NCI-H146 treated with DMSO at 0.1 percent for 48 hours (cell line): ENCODE results near the gene EPHA2.

Experiments
- DNase-seq: peaks from one replicate; lab custom pipeline; 2025; ENCODE audit not compliant: unreplicated experiment; lab: John Stamatoyannopoulos, UW

Gene EPHA2

GRCh38 chr1:16095447-16095846, 60.4 kb downstream of the EPHA2 start:
- no peak for DNase-seq

- DNase-seq, result no peak
Measured at GRCh38 chr1:16094453-16095158, 61.3 kb downstream of the EPHA2 start.

- DNase-seq, result no peak
Measured at GRCh38 chr1:16093611-16094010, 62.3 kb downstream of the EPHA2 start.

GRCh38 chr1:16092923-16093511, 62.9 kb downstream of the EPHA2 start:
- no peak for DNase-seq

- no peak for DNase-seq
Measured at GRCh38 chr1:16092097-16092922, 63.6 kb downstream of the EPHA2 start.

- no peak for DNase-seq
Measured at GRCh38 chr1:16091296-16091695, 64.6 kb downstream of the EPHA2 start.

- no peak for DNase-seq
Measured at GRCh38 chr1:16090076-16090826, 65.6 kb downstream of the EPHA2 start.

GRCh38 chr1:16088996-16089395, 66.9 kb downstream of the EPHA2 start:
- DNase-seq, result no peak

GRCh38 chr1:16088351-16088911, 67.4 kb downstream of the EPHA2 start:
- no peak for DNase-seq

- DNase-seq, result no peak
Measured at GRCh38 chr1:16087733-16088132, 68.1 kb downstream of the EPHA2 start.

GRCh38 chr1:16085522-16085921, 70.3 kb downstream of the EPHA2 start:
- DNase-seq, result no peak

GRCh38 chr1:16083486-16083885, 72.4 kb downstream of the EPHA2 start:
- DNase-seq, result no peak

- DNase-seq, result no peak
Measured at GRCh38 chr1:16082283-16083038, 73.4 kb downstream of the EPHA2 start.

GRCh38 chr1:16081636-16082035, 74.2 kb downstream of the EPHA2 start:
- no peak for DNase-seq

- no peak for DNase-seq
Measured at GRCh38 chr1:16080422-16081150, 75.3 kb downstream of the EPHA2 start.

- peak; percentile 39 for DNase-seq
Measured at GRCh38 chr1:16078925-16079656, 76.8 kb downstream of the EPHA2 start.

GRCh38 chr1:16077406-16078245, 78.2 kb downstream of the EPHA2 start:
- no peak for DNase-seq

GRCh38 chr1:16076865-16077238, 79.0 kb downstream of the EPHA2 start:
- DNase-seq, result no peak
